HG02610 (cell line): ENCODE data around the gene HNRNPL.
"Not testable (repeated sequence)": the region's sequence is repeated elsewhere in the genome, so short reads cannot be mapped to it uniquely, and the experiment has no call there.

Experiments used
- ATAC-seq: cut with Tn5 transposase; IDR thresholded peaks from one replicate; pipeline ENCODE4 v1.9.1; 2021; ENCODE audit warnings: mild to moderate bottlenecking, moderate library complexity; ENCODE audit not compliant: unreplicated experiment

HNRNPL gene

DNA sequence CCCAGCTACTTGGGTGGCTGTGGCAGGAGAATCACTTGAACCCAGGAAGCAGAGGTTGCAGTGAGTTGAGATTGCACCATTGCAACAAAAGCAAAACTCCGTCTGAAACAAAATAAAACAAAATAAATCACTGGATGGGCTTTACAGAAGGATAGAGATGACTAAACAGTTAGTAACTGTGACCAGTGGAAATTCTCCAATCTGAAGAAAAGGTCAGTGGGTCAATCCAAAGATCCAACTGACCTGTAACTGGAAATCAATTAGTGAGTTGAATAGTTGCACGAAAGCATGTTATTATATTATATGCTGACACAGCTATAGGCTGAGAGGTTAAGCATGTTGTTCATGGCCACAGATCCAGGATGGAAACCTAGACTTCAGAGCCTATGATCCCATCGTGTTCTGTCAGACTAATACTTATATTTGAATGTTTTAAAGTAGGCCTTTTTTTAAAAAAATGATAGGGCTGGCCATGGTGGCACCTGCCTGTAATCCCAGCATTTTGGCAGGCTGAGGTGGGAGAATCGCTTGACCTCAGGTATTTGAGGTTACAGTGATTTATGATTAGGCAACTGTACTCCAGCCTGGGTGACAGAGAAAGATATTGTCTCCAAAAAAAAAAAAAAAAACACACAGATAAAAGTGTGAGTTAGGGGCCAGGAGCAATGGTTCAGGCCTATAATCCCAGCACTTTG lies 19.6 kb downstream of the HNRNPL start:
- ATAC-seq, result no peak

- ATAC-seq, result not testable (repeated sequence)
Measured at GRCh38 chr19:38829203-38829602, 20.6 kb downstream of the HNRNPL start.

- no peak for ATAC-seq
Measured at GRCh38 chr19:38826856-38827551, 22.8 kb downstream of the HNRNPL start.

DNA sequence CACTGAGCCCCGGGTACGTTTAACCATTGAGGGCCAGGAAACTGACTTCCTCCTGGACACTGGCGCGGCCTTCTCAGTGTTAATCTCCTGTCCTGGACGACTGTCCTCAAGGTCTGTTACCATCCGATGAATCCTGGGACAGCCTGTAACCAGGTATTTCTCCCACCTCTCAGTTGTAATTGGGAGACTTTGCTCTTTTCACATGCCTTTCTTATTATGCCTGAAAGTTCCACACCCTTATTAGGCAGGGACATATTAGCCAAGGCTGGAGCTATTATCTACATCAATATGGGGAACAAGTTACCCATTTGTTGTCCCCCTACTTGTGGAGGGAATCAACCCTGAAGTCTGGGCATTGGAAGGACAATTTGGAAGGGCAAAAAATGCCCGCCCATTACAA lies 23.9 kb downstream of the HNRNPL start:
- ATAC-seq, result not testable (repeated sequence)

- not testable (repeated sequence) for ATAC-seq
Measured at GRCh38 chr19:38821230-38821825, 28.5 kb downstream of the HNRNPL start.

GRCh38 chr19:38819231-38819920 lies 30.4 kb downstream of the HNRNPL start:
- no peak for ATAC-seq

- ATAC-seq, result no peak
Measured at GRCh38 chr19:38817081-38817480, 32.7 kb downstream of the HNRNPL start.

DNA sequence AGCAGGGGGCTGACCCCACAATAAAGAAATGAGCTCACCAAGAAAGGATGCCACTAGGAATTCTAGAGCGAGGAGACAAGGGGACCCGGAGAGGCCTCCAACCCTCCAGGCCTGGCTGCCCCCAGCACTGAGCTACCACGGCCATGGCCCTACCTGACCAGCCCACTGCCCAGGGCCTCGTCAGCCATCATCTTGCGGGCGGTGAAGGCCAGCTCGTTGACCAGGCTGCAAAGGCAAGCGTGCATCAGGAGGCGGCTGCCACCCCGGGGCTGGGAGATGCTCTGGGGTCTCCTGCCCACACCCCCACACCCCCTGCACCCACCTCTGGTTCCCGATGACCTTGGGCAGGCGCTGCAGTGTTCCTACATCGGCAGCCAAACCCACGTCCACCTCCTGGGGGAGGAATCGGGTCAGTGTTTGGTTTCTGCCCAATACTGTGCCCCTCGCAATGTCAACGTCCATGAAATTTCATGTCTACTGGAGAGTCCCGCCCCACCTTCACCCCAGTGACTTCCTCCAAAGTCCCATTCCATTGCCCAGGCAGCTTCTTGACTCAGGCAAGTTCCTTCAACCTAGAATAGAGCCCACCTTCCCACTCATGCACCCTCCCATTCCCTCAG lies 33.5 kb downstream of the HNRNPL start:
- no peak for ATAC-seq

- ATAC-seq, result no peak
Measured at GRCh38 chr19:38815059-38816001, 34.5 kb downstream of the HNRNPL start.

- ATAC-seq, result not testable (repeated sequence)
Measured at GRCh38 chr19:38813932-38814331, 35.9 kb downstream of the HNRNPL start.

- ATAC-seq, result no peak
Measured at GRCh38 chr19:38813323-38813722, 36.5 kb downstream of the HNRNPL start.

DNA sequence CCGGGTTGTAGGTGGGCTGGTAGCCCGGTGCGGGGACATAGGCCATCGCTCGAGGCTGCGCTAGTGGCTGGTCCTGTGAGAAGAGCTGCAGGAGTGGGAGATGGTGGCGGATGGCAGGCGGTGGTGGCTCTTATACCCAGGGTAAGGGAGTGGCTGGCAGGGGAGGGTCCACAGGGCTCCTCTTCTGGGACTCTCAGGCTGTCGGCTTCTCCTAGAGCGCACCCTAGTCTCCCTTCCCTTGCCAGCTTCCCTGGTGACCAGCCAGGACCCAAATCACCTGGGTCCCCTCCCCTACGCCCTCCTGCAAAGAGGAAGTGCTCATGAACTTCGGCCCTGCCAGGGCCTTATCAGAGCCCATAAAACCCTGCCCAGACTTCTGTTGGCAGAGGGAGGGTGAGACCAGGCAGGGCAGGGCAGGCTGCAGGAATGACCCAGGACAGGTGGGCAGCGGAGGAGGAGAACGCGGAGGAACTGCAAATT lies 36.9 kb downstream of the HNRNPL start, which contains the start of gene LGALS4:
Gene LGALS4, minus strand, starts transcription at position 105 of the 480 bp plus-strand sequence. Its CDS starts 59 bp downstream, at position 46.
- ATAC-seq, result no peak

DNA sequence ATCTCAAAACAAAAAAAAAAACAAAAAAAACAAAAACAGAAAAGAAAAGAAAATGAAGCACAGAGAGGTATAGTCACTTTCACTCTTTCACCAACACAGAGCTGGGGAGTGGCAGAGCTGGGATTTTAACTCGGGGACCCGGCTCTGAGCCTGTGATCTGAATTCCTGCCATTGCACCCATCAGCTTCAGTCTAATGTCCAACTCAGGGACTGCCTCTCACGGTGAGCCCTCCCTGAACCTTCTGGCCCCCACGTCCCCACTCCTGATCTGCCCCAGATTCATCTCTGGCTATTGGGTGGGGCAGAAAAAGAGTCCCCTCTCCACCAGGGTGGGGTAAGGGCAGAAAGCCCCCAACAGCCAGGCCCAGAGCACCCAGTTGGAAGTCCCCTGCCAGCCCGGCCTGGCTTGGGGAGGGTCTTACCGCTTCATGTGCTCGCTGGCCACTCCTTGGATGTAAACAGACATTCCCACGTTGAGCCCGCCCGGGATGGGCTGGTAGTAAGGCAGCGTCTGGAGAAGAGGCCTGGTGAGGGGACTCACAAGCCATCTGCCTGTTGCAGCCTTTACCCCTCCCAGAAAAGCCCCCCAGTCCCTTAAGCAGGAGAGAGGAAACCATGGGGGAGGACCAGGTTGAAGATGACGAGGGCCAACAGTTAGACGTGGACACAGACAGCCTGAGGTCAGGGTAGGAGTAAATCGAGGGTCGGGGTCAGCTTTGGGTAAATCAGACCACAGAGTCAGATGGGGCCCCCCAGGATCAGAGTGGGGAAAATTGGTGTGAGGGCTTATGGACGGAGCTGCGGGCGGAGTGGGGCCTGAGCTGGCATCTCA lies 37.6 kb downstream of the HNRNPL start:
- no peak for ATAC-seq

- ATAC-seq, result no peak
Measured at GRCh38 chr19:38809592-38810252, 40.1 kb downstream of the HNRNPL start.

DNA sequence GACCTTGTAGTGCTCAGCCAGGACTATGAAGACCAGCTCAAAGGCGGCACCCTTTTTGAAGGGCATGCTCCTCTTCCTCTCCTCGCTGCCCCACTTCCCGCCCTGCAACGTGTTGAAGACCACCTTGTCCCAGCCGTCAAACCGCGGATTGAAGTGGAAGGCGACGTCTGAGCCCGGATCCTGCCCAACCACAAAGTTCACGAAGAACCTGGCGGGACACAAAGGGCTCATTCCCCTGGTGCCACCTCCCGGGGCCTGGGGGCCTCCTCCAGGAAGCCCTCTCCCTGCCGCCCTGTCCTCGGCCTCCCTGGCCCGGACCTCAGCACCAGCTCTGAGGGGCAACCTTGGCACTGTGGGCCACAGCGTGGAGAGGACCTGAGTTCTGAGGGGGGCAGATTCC lies 41.0 kb downstream of the HNRNPL start:
- no peak for ATAC-seq

DNA sequence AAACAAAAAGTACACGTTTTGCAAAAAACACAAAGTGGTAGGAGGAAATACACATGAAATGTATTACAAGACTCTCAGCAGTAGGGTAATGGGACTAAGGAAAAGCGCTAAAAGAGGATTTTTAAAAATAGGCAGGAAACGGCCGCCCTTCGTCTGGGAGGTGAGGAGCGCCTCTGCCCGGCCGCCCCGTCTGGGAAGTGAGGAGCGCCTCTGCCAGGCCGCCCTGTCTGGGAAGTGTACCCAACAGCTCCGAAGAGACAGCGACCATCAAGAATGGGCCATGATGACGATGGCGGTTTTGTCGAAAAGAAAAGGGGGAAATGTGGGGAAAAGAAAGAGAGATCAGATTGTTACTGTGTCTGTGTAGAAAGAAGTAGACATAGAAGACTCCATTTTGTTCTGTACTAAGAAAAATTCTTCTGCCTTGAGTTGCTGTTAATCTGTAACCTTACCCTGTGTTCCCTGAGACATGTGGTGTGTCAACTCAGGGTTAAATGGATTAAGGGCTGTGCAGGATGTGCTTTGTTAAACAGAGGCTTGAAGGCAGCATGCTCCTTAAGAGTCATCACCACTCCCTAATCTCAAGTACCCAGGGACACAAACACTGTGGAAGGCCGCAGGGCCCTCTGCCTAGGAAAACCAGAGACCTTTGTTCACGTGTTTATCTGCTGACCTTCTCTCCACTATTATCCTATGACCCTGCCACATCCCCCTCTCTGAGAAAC lies 42.2 kb downstream of the HNRNPL start:
- not testable (repeated sequence) for ATAC-seq

DNA sequence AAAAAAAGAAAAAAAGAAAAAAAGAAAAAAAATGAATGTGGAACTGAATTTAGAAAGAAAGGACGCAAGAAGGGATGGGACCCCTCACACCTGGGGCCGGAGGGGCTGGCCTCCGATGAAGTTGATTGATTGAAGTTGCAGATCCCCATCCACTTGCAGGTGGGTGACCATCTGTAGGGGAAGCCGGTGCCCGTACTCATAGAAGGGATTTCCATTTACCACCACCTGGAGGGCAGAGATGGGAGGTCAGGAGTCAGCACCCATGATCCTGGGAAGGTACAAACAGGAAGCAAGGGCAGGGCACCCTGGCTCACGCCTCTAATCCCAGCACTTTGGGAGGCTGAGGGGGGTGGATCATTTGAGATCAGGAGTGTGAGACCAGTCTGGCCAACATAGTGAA lies 43.4 kb downstream of the HNRNPL start:
- no peak for ATAC-seq

- no peak for ATAC-seq
Measured at GRCh38 chr19:38805180-38805579, 44.6 kb downstream of the HNRNPL start.
